Measurements from ENCODE around the gene HSD17B14. TPM values are rescaled to one million over a fixed set of nuclear protein-coding genes. Genes with fewer than 3 reads are reported as not detected.
"Not testable (repeated sequence)": the region's sequence is repeated elsewhere in the genome, so short reads cannot be mapped to it uniquely, and the experiment has no call there.

The HSD17B14 gene
- total RNA-seq, 2 donors from 2014 or later, result 2.0 to 3.2 TPM

GRCh38 chr19:48795685-48796070 lies 40.6 kb downstream of the HSD17B14 start:
- H3K4me3 Mint-ChIP-seq, result peak overlapping the region; percentile 89 to 91
- no peak for DNase-seq

GRCh38 chr19:48795055-48795684 lies 41.1 kb downstream of the HSD17B14 start:
- Mint-ChIP-seq H3K9me3 (no peaks in the 10 kb centered on the region), H3K36me3 (ENCODE audit: insufficient read depth in 2 of 2) (peaks cover 0 to 1% of the 10 kb centered on the region in 2 donors), H3K27me3 (ENCODE audit: low read depth) (no peaks in the 10 kb centered on the region), H3K27ac (peak overlapping the region; percentile 75), H3K4me3 (peak overlapping the region; percentile 89 to 91), H3K4me1 (ENCODE audit: low read depth) (peaks cover 12% of the 10 kb centered on the region)
- DNase-seq (peak; percentile 85 to 86), ATAC-seq (replicated peaks in 1 of 2) (peak; percentile 97 to 98)

More at GRCh38 chr19:48795685-48796070, 40.6 kb downstream of the HSD17B14 start:
- ATAC-seq (replicated peaks in 1 of 2), result no peak
- peak overlapping the region; percentile 75 for H3K27ac Mint-ChIP-seq
- peaks cover 0 to 2% of the 10 kb centered on the region in 2 donors for H3K36me3 Mint-ChIP-seq (ENCODE audit: insufficient read depth in 2 of 2)
- no peaks in the 10 kb centered on the region for H3K27me3 Mint-ChIP-seq (ENCODE audit: low read depth)
- H3K9me3 Mint-ChIP-seq, result no peaks in the 10 kb centered on the region
- H3K4me1 Mint-ChIP-seq (ENCODE audit: low read depth), result peaks cover 12% of the 10 kb centered on the region

GRCh38 chr19:48794291-48794690 lies 42.0 kb downstream of the HSD17B14 start:
- peak overlapping the region; percentile 89 to 91 for H3K4me3 Mint-ChIP-seq
- DNase-seq (no peak), ATAC-seq (replicated peaks in 1 of 2) (no peak)
- no peaks in the 10 kb centered on the region for H3K9me3 Mint-ChIP-seq
- H3K27ac Mint-ChIP-seq, result peak overlapping the region; percentile 75
- no peaks in the 10 kb centered on the region for H3K36me3 Mint-ChIP-seq (ENCODE audit: insufficient read depth in 2 of 2)
- peaks cover 12% of the 10 kb centered on the region for H3K4me1 Mint-ChIP-seq (ENCODE audit: low read depth)
- H3K27me3 Mint-ChIP-seq (ENCODE audit: low read depth), result no peaks in the 10 kb centered on the region

- Mint-ChIP-seq H3K27me3 (ENCODE audit: low read depth) (no peaks in the 10 kb centered on the region), H3K27ac (no peak overlapping the region), H3K9me3 (no peaks in the 10 kb centered on the region), H3K4me3 (no peak overlapping the region), H3K36me3 (ENCODE audit: insufficient read depth in 2 of 2) (no peaks in the 10 kb centered on the region), H3K4me1 (ENCODE audit: low read depth) (peaks cover 12% of the 10 kb centered on the region)
- ATAC-seq (replicated peaks in 1 of 2), result no peak
- DNase-seq, result no peak
Measured at GRCh38 chr19:48793271-48793670, 43.0 kb downstream of the HSD17B14 start.

- not testable (repeated sequence) for H3K27ac Mint-ChIP-seq; H3K36me3 Mint-ChIP-seq (ENCODE audit: insufficient read depth in 2 of 2); H3K4me3 Mint-ChIP-seq; DNase-seq; H3K4me1 Mint-ChIP-seq (ENCODE audit: low read depth); H3K27me3 Mint-ChIP-seq (ENCODE audit: low read depth); ATAC-seq (replicated peaks in 1 of 2); H3K9me3 Mint-ChIP-seq
Measured at GRCh38 chr19:48787331-48787730, 49.0 kb downstream of the HSD17B14 start.

- H3K4me1 Mint-ChIP-seq (ENCODE audit: low read depth); H3K27ac Mint-ChIP-seq; H3K27me3 Mint-ChIP-seq (ENCODE audit: low read depth); H3K9me3 Mint-ChIP-seq; H3K36me3 Mint-ChIP-seq (ENCODE audit: insufficient read depth in 2 of 2); DNase-seq; ATAC-seq (replicated peaks in 1 of 2); H3K4me3 Mint-ChIP-seq: not testable (repeated sequence)
Measured at GRCh38 chr19:48786422-48786821, 49.9 kb downstream of the HSD17B14 start.

- Mint-ChIP-seq H3K9me3 (no peaks in the 10 kb centered on the region), H3K27me3 (ENCODE audit: low read depth) (no peaks in the 10 kb centered on the region), H3K4me3 (no peak overlapping the region), H3K27ac (no peak overlapping the region), H3K4me1 (ENCODE audit: low read depth) (peaks cover 5% of the 10 kb centered on the region), H3K36me3 (ENCODE audit: insufficient read depth in 2 of 2) (no peaks in the 10 kb centered on the region)
- ATAC-seq (replicated peaks in 1 of 2), result no peak
- no peak for DNase-seq
Measured at GRCh38 chr19:48784527-48784926, 51.8 kb downstream of the HSD17B14 start.

GRCh38 chr19:48780631-48781391 lies 55.5 kb downstream of the HSD17B14 start:
- ATAC-seq (replicated peaks in 1 of 2) (no peak), DNase-seq (no peak)
- Mint-ChIP-seq H3K9me3 (no peaks in the 10 kb centered on the region), H3K4me1 (ENCODE audit: low read depth) (peaks cover 5% of the 10 kb centered on the region), H3K27ac (no peak overlapping the region), H3K4me3 (no peak overlapping the region), H3K36me3 (ENCODE audit: insufficient read depth in 2 of 2) (no peaks in the 10 kb centered on the region), H3K27me3 (ENCODE audit: low read depth) (no peaks in the 10 kb centered on the region)

GRCh38 chr19:48779636-48780035 lies 56.7 kb downstream of the HSD17B14 start:
- ATAC-seq (replicated peaks in 1 of 2) (no peak), DNase-seq (no peak)
- H3K4me1 Mint-ChIP-seq (ENCODE audit: low read depth), result peaks cover 5% of the 10 kb centered on the region
- H3K27me3 Mint-ChIP-seq (ENCODE audit: low read depth), result no peaks in the 10 kb centered on the region
- no peak overlapping the region for H3K27ac Mint-ChIP-seq
- no peaks in the 10 kb centered on the region for H3K36me3 Mint-ChIP-seq (ENCODE audit: insufficient read depth in 2 of 2)
- H3K9me3 Mint-ChIP-seq, result no peaks in the 10 kb centered on the region
- no peak overlapping the region for H3K4me3 Mint-ChIP-seq

GRCh38 chr19:48777720-48778119 lies 58.6 kb downstream of the HSD17B14 start:
- Mint-ChIP-seq H3K27me3 (ENCODE audit: low read depth) (no peaks in the 10 kb centered on the region), H3K4me1 (ENCODE audit: low read depth) (peaks cover 5% of the 10 kb centered on the region), H3K27ac (no peak overlapping the region), H3K4me3 (no peak overlapping the region), H3K36me3 (ENCODE audit: insufficient read depth in 2 of 2) (no peaks in the 10 kb centered on the region), H3K9me3 (no peaks in the 10 kb centered on the region)
- ATAC-seq (replicated peaks in 1 of 2) (no peak), DNase-seq (no peak)

GRCh38 chr19:48777139-48777538 lies 59.2 kb downstream of the HSD17B14 start:
- no peaks in the 10 kb centered on the region for H3K36me3 Mint-ChIP-seq (ENCODE audit: insufficient read depth in 2 of 2)
- H3K9me3 Mint-ChIP-seq, result no peaks in the 10 kb centered on the region
- H3K4me3 Mint-ChIP-seq, result no peak overlapping the region
- H3K4me1 Mint-ChIP-seq (ENCODE audit: low read depth), result peaks cover under 1% of the 10 kb centered on the region
- H3K27ac Mint-ChIP-seq, result no peak overlapping the region
- DNase-seq (no peak), ATAC-seq (replicated peaks in 1 of 2) (no peak)
- no peaks in the 10 kb centered on the region for H3K27me3 Mint-ChIP-seq (ENCODE audit: low read depth)

GRCh38 chr19:48772503-48772953 lies 63.8 kb downstream of the HSD17B14 start:
- H3K4me1 Mint-ChIP-seq (ENCODE audit: low read depth), result no peaks in the 10 kb centered on the region
- no peaks in the 10 kb centered on the region for H3K36me3 Mint-ChIP-seq (ENCODE audit: insufficient read depth in 2 of 2)
- DNase-seq, result no peak
- no peak overlapping the region for H3K27ac Mint-ChIP-seq
- peaks cover 15% of the 10 kb centered on the region for H3K27me3 Mint-ChIP-seq (ENCODE audit: low read depth)
- H3K9me3 Mint-ChIP-seq, result no peaks in the 10 kb centered on the region
- no peak for ATAC-seq (replicated peaks in 1 of 2)
- H3K4me3 Mint-ChIP-seq, result no peak overlapping the region

- Mint-ChIP-seq H3K27ac (no peak overlapping the region), H3K4me1 (ENCODE audit: low read depth) (no peaks in the 10 kb centered on the region), H3K27me3 (ENCODE audit: low read depth) (peaks cover 15% of the 10 kb centered on the region), H3K9me3 (no peaks in the 10 kb centered on the region), H3K36me3 (ENCODE audit: insufficient read depth in 2 of 2) (no peaks in the 10 kb centered on the region), H3K4me3 (no peak overlapping the region)
- no peak for DNase-seq
- no peak for ATAC-seq (replicated peaks in 1 of 2)
Measured at GRCh38 chr19:48770734-48771472, 65.4 kb downstream of the HSD17B14 start.
